HG03095 (cell line): ENCODE data around the gene L3MBTL4.

Source experiments
- ATAC-seq: cut with Tn5 transposase; IDR thresholded peaks from one replicate; pipeline ENCODE4 v1.9.1; 2021; ENCODE audit warnings: moderate library complexity; ENCODE audit not compliant: unreplicated experiment

L3MBTL4 gene

DNA sequence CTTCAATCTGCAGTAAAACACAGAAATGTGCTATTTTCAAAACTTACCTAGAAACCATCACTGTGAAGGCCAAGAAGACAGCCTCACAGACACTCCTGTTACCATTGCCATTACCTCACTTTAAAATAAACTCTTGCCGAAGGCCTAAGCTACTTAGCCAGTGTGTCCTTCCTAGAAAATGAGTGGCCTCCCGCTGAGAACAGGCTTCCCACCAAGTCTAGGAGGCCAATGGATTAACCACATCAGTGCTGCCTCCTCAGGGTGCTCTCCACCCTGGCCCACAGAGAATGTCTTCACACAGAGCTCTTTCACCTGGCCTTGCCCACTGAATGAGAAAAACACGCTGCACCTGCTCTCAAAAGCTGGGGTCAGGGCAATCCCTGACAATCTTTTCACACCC lies 47.5 kb downstream of the L3MBTL4 start:
- ATAC-seq = no peak

GRCh38 chr18:6366776-6367175 lies 47.9 kb downstream of the L3MBTL4 start:
- ATAC-seq = no peak

GRCh38 chr18:6365385-6365784 lies 49.3 kb downstream of the L3MBTL4 start:
- no peak for ATAC-seq

DNA sequence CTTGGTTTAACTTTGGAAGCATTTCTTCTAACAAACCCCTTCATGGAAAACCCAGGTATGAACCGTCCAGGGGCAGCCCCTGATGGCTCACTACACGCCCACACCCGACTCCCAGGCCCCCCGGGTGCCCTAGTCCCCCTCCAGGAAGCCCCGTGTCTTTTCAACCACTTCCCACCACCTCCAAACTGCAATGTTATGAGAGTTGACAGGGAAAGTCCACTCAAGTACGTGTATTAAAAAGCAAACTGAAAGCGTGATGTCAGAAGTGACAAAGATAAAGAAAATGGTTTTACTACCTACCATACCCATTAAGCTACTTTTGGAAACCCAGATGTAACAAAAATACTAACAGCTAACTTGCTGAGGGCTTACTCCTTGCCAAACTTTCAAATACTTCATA lies 51.5 kb downstream of the L3MBTL4 start:
- ATAC-seq = peak; percentile 61

DNA sequence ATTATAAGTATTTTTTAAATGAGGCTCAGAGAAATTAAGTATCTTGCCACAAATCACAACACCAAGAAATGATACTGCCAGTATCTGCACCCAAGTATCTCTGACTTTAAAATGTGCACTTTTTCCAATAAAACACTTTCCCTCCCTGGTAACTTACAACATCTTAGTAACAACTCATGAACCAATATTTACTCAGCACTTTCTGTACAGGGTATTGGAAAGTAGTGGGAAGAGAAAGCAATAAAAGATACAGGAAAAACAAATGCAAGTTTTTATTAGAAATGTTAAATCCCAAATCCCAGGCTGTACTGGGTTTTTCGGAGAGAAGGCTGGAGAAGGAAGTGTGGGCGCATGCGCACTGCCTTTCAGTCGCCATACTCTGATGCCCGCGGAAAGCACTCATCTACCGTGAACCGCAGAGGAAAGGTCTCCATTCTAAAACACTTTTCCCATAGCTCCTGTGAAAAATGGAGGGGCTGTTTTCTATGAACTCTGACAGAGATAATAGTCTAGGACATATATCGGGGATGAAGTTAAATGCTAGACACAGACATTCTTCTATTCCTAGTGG lies 52.1 kb downstream of the L3MBTL4 start:
- no peak for ATAC-seq

- no peak for ATAC-seq
Observed at GRCh38 chr18:6357668-6358067, 57.0 kb downstream of the L3MBTL4 start.

DNA sequence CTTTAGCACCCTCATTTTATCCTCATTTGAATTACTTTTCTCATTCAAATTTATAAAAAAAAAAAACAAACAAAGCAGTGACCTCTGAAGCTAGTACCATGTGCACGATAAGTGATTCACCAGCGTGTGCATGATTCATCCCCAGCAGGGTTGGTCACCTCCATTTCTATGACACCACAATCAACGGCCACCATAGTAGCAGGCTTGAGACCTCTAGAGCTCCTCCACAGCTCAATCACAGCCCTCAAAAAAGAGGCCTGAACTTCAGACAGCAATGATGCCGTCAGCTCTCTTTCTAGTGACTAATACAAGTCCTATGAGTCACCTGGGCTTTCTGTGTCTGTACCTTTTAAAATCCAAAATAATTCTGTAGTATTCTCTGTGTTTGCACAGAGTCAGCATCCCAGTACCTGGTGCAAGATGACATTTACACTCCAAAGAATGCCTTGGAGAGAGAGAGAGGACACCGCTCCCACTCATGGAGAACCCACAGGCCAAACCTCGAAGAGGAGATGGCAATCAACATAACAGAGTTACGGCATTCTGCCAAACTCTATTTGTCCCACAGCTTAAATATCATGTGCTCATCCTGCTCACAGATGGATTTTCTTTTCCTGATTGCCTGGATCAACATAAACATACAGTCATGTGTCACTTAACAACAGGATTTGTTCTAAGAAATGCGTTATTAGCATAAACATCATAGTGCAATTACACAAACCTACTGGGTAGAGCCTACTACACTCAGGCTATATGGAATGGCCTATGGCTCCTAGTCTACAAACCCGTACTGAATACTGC lies 58.7 kb downstream of the L3MBTL4 start:
- no peak for ATAC-seq

DNA sequence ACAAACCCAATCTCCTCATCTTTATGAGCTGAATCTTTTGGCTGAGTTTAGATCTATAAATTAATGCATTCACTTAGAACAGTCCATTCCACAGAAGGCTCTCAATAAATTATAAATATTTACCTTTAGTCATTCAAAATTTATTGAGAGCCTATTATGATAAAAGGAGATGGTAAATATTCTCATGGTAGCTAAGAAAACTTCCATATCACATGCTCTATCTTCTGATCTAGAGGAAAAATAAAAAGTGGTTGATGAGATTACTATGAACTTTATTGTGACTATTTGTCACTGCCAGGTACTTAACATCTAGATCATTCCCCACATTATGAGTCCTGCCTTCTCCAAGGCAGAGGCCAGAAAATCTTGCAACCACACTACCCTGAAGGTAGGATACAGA lies 62.4 kb downstream of the L3MBTL4 start:
- ATAC-seq = no peak

DNA sequence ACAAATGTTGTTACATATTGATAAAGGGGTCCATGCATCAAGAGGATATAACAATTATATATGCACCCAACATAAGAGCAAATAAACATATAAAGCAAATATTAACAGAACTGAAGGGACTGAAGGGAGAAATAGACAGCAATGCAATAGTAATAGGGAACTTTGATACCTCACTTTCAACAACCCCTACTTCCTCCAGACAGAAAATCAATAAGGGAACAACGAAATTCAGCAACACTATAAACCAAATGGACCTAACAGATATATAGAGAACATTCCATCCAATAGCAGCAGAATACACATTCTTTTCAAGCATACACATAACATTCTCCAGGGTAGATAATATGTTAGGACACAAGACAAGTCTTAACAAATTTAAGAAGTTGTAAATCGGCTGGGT lies 71.7 kb downstream of the L3MBTL4 start:
- no peak for ATAC-seq

- no peak for ATAC-seq
Observed at GRCh38 chr18:6341709-6342108, 73.0 kb downstream of the L3MBTL4 start.

DNA sequence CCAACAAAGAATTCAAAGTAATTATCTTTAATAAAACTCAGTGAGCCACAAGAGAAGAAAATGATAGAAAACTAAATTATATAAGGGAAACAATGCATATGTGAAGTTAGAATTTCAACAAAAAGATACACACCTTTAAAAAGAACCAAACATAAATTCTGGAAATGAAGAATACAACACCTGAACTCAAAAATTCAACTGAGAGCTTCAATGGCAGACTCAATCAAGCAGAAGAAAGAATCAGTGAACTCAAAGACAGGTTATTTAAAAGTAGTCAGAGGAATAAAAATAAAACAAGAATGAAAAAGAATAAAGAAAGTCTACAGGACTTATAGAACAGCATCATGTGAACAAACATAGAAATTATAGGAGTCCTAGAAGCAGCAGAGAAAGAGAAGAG lies 73.4 kb downstream of the L3MBTL4 start:
- no peak for ATAC-seq

- ATAC-seq = no peak
Observed at GRCh38 chr18:6340121-6340520, 74.6 kb downstream of the L3MBTL4 start.

DNA sequence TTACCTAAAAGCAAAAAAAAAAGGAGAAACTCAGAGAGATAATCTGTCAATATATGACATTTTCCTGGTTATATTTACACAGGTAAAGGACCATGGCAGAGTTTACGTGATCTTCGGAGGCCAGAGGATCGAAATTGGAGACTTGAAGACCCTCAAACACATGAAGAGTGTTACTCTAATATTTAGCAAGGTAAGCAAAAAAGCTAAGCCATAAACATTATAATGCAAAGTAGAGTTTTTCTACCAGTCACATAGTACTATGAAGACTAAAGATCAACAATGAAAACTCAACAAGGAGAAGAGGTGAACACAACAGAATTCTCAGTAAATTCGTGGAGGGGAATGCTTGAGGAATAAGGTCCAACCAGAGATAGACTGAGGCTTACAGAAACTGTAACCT lies 78.5 kb downstream of the L3MBTL4 start:
- no peak for ATAC-seq

DNA sequence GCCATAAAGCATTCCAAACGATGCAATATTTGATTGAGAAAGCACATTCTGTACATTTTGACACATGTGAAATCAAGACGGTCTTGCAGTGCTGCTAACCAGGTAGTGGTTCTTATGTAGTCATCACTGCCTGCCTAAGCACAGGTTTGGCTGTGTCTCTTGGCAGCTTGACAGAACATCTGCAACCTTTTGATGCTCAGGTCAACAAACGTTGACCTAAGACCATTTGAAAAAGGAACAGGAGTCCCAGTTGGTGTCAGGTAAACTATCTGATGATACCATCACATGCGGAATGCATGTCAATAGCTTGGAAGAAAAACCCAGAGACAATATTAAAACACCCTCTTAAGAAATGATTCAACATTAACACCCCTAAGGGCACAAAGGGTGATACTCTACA lies 80.7 kb downstream of the L3MBTL4 start:
- ATAC-seq = no peak

DNA sequence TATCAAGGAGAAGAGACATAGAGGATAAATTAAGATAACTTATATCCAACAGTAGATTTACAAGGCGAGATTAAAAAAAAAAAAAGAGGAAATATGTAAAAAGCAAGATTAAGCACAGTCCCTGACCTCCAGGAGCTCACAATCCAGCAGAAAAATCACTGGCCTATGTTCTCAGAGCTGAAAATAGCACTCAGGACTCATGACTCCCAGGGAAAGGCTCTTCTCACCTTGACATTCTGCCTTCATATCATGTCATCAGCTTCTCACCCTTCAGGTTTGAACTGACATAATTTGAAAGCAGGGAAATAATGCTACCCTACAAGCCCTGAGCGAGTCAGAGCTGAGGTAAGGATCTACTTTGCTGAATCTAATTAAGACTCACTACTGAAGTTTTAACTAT lies 82.8 kb downstream of the L3MBTL4 start:
- no peak for ATAC-seq

- ATAC-seq = no peak
Observed at GRCh38 chr18:6330786-6331185, 83.9 kb downstream of the L3MBTL4 start.

DNA sequence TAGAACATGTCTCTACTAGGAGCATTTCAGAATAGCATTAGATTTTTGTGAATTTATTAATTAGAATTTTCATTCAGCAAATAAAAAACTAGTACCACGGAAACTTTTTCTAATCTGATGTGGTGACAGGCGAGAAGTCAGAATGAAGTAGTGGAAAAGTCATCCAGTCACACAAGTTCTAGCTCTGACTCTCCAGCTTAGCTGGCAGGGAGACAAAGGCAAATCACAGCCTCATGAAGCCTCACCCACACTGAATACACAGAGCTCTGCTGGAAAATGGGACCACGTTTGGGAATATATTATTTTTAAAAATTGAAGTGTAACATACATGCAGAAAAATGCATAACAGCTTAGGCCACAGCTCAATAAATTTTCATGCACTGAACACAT lies 86.1 kb downstream of the L3MBTL4 start:
- no peak for ATAC-seq

DNA sequence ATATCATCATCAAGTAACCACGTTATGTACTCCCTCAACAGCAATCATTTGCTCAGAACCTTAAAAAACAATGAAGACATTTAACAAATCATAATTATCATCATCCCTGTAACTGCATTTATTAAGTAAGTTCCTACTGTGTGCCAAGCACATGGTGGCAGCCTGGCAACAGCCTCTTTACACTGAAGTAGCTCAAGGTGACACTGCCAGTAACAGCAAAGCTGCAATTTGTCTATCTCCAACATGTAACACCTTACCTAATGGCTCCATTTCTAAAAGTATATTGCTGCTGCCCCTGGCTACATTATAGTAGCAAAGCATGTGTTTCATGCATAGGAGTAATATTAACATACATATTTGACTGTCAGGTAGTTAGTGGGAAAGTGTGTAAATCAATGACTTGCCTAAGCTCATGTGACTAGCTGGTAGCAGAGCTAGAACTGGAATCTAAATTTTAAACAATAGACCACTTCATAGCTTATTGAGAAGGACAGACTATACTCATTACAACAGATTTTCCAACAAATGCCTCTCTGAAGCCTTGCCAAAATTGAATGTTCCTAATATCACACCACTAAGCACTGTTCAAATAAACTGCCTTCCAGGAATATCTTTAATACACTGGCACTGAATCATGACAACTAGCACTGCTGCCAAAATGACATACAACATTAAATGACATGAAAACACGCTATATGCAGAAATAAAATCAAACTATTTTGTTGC lies 86.7 kb downstream of the L3MBTL4 start:
- ATAC-seq = no peak

- no peak for ATAC-seq
Observed at GRCh38 chr18:6327485-6327884, 87.2 kb downstream of the L3MBTL4 start.

GRCh38 chr18:6326566-6326965 lies 88.1 kb downstream of the L3MBTL4 start:
- no peak for ATAC-seq

DNA sequence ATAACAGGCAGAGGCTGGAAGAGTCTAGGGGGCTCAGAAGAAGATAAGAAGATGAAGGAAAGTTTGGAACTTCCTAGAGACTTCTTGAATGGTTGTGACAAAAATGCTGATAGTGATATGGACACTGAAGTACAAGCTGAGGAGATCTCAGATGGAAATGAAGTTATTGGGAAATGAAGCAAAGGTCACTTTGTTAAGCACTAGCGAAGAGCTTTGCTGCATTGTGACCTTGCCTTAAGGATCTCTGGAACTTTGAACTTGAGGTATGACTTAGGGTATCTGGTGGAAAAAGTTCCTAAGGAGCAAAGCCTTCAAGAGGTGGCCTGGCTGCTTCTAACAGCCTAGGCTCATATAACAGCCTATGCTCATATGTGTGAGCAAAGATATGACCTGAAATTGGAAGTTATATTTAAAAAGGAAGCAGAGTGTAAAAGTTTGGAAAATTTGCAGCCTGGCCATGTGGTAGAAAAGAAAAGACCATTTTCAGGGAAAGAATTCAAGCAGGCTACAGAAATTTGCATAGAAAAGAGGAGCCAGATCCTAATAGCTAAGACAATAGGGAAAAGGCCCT lies 91.3 kb downstream of the L3MBTL4 start:
- no peak for ATAC-seq
